HG03103 (cell line): ENCODE measurements around the gene ZNF189.

Experiments
- ATAC-seq: cut with Tn5 transposase; IDR thresholded peaks from one replicate; pipeline ENCODE4 v1.9.1; 2021; ENCODE audit warnings: low read depth; ENCODE audit not compliant: unreplicated experiment

The ZNF189 gene

DNA sequence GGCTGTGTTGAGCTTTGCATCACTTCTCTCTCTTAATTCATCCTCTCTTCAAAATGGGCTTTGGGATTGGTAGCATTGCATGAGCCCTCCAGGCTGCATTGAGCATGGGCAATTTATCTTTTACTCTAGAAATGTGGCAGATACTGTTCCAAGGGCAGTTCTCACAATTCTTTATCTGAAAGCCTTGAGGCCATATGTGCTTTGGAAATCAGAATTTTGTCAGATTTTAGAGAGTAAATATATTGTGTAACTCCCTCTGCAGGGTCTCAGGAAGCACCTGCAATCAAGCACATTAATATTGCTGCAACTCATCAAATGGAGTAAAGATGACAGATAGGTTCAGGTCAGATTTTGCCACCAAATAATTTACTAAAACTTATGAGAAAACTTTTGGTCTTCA is 19.3 kb downstream of the ZNF189 start:
- no peak for ATAC-seq

DNA sequence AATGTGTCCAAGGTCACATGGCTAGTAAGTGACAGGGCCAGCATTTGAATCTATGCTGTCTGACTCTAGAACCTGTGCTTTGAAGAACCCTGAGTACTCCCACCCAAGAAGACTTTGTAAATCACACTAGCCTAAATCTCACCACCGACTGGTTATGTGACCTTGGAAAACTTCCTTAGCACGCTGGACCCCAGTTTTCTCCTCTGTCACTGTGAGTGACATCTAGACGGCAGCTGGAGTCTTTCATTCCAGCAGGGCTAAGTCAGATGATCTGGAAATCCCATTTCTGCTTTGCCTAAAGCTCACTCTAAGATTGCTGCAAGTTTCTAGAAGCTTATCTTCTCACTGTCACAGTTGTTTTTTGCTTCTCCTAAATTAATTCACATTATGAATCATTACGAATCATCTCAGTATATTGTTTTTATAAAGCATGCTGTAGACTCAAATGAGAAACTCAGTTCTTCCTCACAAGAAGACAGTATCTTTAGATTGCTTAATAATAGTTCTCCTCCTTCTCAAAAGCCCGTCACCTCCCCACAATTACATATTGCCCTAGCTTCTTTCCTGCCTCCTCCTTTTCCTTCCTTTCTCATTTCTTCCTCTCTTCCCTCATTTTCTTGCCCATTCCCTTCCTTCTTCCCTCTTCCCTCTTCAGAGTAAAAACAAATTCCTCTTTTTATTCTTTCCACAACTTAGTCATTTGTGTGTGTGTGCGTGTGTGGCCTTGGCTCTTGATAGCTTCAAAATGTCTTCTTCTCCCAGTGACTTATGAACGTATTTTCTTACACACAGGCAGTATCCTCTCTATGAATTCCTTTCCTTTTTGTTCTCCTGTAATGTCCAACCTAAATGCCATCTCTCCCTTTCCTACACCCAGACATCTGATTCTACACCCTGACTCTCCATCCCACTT is 20.1 kb downstream of the ZNF189 start:
- ATAC-seq = no peak

DNA sequence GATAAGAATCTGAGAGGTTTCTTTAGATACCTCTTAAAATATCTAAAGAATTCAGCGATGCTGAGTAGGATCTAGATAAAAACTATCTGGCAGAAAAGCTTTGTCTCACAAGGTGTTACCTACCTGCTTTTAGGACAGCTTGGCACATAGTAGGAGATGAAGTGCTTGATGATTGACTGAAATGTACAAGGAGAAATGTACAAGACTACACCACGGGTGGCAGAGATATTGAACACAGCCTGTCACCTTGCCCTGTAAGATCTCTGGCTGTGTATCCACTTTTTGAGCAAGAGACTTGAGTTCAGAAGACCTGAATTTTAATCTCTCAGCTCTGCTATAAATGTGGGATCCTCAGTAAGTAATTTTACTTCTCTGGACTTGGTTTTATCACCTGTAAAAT is 21.2 kb downstream of the ZNF189 start:
- no peak for ATAC-seq

DNA sequence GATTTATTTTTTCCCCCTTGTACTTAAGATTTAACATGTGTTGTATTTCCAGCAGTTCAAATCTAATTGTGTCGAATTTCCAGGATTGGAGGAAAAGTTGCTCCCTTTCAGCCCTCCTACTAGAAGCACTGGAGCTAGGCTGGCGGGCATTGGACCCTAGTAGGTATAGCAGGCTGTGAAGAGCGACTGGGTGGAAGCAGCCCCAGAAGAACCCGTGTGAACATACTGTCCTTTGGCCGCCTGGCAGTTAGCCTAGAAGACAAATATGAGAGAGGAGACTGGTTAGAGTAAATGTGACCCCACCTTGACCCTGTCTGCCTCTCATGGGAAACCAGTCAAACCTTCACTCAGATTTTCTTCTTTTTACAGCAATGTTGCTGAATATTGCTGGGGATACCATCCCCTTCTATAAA is 23.0 kb downstream of the ZNF189 start:
- no peak for ATAC-seq

DNA sequence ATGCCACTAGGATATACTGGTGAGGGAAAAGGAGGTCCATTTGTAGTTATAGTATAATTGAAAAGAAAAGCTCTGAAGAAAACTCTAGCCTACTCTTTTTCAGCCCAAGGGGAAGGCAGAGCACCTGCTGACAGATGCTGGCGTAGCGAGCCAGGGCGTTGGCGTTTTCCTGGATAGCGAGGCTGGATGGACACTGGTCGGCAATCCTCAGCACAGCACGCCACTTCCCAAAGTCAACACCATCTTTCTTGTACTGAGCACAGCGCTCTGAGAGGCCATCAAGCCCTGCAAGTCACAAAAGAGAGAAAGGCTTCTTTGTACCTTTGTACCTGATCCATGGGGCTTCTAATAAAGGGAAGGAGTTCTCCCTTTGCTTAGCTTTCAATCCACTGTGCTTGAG is 28.7 kb downstream of the ZNF189 start:
- ATAC-seq = no peak

DNA sequence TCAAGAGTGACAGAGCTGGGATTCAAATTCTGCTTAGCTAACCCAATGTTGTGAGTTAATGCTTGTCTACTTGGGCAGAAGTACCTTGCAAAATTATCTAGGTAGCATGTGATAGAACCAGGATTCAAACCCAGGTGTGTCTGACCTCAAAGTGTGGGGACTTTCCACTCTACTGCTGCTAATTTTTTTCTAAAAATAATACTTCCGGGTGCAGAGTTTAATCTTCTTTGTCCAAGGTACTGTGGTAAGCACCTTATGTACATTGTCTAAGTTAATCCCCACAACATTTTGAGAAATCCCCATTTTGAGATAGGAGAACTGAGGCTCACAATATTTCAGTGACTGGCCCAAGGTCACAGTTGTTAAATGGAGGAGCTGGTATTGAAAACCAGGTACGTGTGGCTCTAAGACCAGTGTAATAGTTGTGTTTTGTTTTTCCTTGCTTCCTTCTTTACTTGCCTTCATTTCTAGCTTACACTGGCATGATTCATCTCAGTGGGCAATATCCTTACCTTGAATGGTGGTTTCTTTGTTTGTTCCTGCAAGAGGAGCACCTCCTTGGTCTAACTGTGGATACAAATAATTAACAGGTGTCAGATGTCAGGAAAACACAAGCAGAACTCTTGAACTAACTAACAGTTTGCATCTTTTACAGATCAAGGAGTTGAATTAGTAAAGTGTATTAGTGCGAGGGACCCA is 29.5 kb downstream of the ZNF189 start:
- peak; percentile 54 for ATAC-seq

DNA sequence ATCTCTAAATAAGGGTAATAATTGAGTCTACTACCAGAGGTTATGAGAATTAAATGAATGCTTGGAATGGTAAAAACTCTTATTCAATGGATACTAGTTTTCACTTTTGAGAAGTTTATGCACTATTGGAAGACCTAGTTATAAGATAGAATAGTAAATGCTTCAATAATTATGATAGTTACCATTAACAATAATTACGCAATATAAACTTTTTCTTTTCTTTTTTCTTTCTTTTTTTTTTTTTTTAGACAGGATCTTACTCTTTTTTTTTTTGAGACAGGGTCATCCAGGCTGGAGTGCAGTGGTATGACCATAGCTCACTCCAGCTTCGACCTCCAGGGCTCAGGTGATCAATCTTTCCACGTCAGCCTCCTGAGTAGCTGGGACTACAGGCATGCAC is 30.3 kb downstream of the ZNF189 start:
- ATAC-seq = no peak

DNA sequence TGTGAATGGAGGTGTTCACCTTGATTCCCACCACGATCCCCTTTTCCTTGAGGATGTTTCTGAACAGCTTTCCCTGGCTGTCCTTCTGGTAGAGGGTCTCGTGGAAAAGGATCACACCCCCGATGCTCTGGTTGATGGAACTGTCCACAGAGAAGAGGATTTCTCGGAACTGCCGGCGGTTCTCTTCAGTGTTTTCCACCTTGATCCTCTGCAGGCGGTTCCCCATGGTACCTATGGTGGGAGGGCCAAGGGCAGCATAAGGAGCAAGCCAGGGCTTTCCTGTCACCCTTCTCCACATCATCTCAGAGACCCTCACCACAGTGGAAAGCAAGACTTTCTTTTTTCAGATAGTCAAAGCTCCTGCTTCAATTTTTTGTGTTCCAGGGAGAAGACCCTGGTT is 31.1 kb downstream of the ZNF189 start:
- ATAC-seq = no peak

DNA sequence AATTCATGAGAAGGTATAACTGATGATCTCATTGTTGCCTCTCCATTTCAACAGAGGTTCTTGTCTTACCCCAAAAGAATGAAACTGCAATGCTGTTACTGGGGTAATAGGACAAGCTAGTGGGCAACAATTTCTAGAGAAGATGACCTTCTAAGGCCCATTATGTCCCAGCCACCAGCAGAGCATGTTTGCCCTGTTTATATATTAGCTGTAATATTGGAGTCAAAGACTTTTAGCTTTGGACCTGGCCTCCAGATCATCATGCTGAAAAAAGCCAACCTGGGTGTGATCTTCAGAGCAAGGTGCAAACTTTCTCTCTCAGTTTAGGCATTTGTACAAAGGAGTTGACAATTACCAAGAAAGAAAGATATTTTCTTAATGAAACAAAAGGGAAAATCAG is 33.5 kb downstream of the ZNF189 start:
- ATAC-seq = no peak

DNA sequence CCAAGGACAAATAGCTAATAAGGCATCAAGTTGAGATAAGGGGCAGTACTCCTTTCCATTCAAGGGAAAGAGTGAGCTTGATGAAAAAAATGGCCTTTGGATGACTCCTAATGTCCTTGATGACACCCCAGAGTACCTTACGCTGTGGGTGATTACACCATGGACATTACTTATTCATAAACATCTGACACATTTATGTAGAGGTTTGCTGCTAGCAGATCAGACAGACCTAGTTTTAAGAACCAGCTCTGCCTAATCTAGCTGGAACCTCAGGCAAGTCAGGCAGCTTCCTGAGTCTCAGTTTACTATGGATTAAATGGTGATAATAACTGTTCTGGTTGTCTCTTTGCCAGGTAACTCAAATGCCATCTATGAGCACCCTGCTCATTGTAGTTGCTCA is 34.1 kb downstream of the ZNF189 start:
- no peak for ATAC-seq

DNA sequence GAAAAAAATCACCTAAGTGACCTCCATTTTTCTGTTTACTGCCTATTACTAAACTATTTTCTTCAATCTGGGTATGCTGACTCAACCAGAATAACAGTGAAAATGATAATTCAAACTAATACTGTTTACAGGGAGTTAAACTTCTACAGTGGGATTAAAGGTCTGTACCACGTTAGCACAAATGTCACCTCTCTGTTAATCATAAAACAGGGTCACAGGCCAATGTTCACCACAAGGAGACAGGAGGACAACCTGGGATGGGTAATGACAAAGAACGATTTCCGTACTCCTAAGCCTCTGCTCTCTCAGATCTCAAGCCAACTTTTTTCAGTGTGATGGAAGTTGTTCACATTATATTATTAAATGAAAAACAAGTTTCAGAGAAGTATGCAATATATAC is 34.6 kb downstream of the ZNF189 start:
- no peak for ATAC-seq

DNA sequence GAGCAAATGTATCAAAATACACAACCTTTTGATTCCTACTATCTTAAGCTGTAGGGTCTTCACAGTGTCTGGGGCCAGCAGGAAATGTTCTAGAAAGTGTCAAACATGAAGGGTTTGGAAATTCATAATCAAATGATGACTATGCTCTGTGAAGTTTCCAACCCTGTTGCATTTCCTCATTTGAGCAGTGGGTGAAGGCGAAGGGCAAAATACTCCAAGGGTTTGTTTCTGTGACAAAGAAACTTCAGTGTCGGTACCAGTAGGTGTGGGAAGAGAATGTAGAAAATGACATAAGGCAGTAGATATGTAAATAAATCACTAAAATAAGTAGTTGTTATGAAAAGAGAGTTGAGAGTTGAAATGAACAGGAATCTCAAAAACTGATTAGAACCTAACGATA is 36.3 kb downstream of the ZNF189 start:
- ATAC-seq = no peak

DNA sequence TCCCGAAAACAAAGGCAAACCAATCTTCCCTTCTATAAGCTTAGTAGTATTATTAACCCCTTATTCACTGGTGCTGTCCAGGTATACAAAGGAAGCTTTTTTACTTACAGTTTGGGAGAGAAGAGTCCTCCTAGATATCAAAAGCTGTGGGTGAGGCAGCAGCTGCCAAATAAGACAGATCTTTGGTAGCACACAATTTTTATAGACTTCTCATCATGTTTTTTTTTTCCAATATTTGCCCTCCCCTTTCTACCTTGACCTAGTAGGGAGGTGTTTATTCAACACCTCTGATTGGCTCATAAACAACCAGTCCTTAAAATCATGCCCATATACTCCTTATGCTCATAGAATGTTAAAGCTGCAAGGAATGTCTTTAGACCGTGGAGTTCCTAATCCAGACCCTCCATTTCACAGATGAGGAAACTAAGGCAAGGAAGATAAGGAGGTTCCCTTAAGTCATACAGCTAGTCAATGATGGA is 37.0 kb downstream of the ZNF189 start, which contains the start of gene ALDOB:
Gene ALDOB (minus strand): TSS at position 174 of the 479 bp plus-strand sequence. CDS start 4,887 bp downstream, outside the sequence.
- no peak for ATAC-seq

DNA sequence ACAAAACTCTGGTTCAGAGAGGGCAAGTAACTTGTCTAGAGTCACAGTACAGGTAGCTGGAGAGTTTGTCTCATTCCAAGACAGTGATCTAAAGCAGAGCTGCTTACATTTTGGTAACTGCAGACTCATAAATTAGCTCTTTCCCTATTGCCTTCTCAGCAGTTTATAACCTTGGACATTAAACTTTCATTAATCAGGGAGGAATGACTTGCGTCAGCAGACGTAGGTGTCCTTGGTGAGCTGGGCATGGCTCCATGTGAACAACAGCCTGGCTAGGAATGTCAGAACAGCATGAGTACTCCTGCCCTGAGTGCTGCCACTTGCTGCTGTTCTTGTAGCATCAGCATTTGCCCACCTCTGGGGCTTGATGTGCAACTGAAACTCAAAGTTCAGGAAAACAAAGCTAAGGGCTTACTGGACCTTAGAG is 39.2 kb downstream of the ZNF189 start:
- no peak for ATAC-seq

DNA sequence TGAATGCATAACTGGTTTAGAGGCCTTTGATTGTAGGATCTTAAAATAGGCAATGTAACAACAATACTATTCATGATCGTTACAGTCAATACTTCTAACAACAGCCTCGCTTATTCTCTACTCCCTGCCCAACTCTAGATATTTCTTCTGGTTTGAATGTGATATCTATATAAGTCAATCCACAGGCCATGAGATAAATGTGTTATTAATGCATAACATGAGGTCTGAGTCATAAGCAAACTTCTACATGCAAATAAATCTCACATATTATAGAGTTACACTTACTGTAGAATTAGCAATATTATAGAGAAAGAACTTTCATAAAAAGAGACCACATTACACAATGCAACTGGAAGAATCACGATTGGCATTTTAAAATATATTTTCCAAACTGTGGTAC is 39.9 kb downstream of the ZNF189 start:
- ATAC-seq = no peak

DNA sequence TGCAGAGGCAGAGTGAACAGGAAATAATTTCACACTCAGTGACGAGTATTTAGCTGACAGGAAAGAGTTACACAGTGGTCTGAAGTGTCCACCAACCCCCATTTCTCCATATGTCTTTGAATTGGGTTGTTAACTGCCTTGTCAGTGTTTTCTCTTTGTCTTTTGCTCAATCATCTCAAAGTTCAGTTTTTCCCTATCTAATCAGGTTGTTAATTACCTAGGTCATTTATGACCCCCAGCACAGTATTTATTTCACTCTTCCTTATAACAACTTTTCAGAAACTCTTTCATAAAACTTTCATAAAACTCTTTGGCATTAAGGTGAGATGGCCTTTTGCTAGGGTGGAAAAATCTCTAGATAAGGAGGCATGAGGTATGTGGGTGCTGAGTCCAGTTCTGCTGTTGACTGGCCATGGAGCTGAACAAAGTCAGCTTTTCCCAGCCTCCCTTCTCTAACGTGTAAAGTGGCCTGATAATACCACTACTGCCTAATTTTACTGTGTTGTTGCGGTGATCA is 42.1 kb downstream of the ZNF189 start:
- ATAC-seq = no peak

DNA sequence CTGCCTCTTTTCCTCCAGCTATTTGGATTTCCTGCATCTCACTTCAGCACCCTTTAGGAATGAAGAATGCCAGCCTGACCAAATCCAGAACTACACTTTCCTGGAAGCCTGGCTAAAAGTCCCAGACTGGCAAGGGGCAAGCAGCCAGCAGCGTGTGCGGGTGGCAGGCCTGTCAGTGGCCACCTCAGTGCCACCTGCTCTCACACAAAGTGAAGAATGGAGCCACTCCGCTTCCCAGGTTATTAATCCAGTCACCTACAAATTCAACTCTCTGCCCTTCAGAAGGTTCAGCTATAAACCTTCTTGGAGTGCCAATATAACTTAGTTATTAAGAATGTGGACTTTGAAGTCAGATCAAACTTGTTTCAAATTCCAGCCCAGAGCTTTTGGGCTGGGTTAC is 43.7 kb downstream of the ZNF189 start:
- no peak for ATAC-seq

DNA sequence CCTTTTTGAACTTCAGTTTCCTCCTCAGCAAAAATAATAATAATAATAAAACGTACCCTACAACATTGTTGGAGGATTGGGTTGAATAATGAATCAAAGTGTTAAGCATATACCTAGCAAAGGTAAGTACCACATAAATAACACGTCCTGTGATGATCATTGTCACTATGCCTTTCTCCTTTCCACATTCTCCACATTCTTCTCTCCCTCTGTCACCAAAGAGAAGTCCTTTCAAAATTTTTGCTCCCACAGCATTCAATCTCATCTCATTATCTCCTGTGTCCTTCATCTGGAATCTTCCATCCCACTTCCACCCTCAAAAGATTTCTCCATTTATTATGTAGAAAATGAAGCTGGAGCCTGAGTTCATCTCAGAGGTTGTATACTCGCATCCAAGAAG is 44.1 kb downstream of the ZNF189 start:
- ATAC-seq = no peak

DNA sequence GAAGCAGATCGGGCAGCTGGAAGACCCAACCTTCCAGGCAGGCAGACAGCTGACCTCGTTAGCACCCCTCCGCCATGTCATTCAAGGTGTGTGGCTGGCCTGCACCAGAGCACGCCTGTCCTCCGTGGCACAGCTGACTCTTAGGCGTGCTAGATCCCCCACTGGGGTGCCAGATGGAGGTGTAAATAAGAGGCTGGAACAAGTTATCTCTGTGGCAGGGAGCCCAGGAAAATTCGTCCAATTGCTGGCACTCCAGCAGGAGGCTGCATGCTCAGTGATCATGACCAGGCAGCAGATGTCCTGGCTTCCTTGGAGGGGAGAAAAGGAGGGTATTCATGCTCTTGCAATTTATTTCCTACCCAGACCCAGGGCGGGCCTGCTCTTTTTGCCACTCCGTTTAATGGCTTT is 44.7 kb downstream of the ZNF189 start:
- ATAC-seq = no peak

DNA sequence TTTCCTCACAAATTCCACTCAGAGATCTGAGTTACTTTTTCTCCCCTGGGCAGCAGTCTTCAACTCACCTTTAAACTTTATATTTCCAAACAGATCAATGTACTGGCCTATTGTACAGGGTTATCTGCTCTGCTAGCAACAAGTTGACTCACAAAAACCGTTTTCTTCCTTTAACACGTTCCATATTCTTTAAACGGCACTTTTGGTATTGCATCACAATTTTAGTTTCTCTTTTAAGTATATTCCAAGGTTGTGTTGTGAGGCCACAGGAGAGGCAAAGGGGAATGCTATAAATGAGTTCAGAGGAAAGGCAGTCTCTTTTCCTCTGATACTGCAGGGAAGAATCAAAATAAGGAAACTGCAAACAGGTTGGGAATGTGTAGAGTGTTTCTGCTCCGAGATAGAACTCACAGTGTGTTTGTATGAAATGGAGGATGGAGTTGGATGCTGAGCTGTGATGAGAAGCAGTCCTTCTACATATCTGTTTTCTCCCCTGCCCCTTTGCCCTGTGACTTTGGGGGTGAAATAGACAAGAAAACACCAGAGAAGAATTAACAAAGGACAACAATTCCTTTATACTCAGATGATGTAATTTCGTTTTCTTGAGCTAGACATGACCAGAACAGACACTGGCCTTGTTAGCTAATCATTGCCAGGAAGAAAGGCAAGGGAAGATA is 46.8 kb downstream of the ZNF189 start:
- ATAC-seq = no peak

DNA sequence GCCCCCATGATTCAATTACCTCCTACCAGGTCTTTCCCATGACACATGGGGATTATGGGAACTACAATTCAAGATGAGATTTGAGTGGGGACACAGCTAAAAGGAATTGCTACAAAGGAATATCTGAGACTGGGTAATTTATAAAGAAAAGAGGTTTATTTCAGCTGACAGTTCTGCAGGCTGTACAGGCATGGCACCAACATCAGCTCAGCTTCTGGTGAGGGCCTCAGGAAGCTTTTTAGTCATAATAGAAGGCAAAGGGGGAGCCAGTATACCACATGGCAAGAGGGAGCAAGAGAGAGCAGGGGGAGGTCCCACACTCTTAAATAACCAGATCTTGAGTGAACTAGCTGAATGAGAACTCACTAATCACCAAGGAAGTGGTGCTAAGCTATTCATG is 48.1 kb downstream of the ZNF189 start:
- ATAC-seq = no peak
